ENCODE data around the gene C9orf43.
"Not testable (repeated sequence)": the region's sequence is repeated elsewhere in the genome, so short reads cannot be mapped to it uniquely, and the experiment has no call there.

C9orf43 gene

GRCh38 chr9:113391917-113392316, 18.6 kb upstream of the C9orf43 start:
- Mint-ChIP-seq H3K4me3 (no peak overlapping the region), H3K27ac (no peak overlapping the region), H3K27me3 (no peaks in the 10 kb centered on the region), H3K4me1 (no peaks in the 10 kb centered on the region), H3K36me3 (ENCODE audit: low read depth) (peaks cover 5% of the 10 kb centered on the region), H3K9me3 (no peaks in the 10 kb centered on the region)
- no peak for ATAC-seq
- no peak for DNase-seq

DNA sequence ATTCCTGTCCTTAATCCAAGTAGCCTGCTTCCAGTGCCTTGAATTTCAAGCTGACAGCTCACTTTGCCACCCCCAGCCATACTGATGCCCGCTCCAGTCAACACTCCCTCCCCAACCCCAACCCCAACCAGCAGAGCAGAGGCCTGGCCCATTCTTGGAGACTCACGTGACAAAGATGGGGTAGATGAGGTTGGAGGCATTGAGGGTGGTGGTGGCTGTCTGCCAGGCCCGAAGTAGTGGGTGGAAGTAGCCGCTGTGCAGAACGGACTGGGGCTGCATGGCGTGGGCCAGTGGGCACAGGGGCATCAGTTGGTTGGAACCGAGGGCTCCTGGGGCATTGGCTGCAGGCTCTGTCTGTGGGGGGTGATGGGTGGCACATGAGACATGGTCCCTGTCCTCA, 17.3 kb upstream of the C9orf43 start:
- Mint-ChIP-seq H3K4me3 (no peak overlapping the region), H3K27ac (no peak overlapping the region), H3K27me3 (no peaks in the 10 kb centered on the region), H3K4me1 (no peaks in the 10 kb centered on the region), H3K9me3 (no peaks in the 10 kb centered on the region), H3K36me3 (ENCODE audit: low read depth) (peaks cover 3% of the 10 kb centered on the region)
- DNase-seq = no peak
- ATAC-seq = no peak

DNA sequence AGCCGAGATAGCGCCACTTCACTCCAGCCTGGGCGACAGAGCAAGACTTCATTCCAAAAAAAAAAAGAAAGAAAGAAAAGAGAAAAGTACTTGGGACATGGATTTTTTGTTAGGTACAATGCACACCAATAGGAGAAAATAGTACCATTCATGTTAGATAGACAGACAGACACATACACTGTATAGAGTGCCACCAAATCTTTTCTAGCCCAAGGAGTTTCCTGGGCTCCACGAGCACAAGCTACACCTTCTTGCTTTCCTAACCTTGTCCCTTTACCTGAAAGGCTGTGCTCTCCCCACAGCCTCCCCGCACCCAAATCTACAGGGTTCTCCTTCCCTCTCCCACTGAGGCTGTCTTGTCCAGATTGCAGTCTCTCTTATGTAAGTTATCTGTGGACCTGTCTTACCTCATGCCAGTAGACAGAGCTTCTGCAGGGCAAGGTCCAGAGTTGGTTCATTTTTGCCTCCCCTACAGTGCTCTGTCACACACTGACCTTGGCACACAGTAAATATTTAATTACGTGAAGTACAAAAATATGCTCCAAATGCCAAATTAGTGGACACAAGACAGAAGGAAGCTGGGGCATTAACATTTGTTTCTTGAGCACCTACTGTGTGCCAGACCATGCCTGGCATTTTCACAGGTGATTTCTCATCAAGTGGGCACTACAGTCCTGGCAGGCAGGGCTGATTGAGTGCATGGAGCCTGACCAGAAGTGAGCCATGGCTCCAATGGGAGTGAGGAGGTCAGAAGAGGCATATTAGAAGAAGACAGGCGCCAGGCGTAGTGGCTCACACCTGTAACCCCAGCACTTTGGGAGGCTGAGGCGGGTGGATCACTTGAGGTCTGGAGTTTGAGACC, 15.3 kb upstream of the C9orf43 start:
- Mint-ChIP-seq H3K9me3 (no peaks in the 10 kb centered on the region), H3K27ac (no peak overlapping the region), H3K36me3 (ENCODE audit: low read depth) (peaks cover 3% of the 10 kb centered on the region), H3K4me3 (no peak overlapping the region), H3K27me3 (no peaks in the 10 kb centered on the region), H3K4me1 (peaks cover 13% of the 10 kb centered on the region)
- ATAC-seq (no peak), DNase-seq (no peak)

DNA sequence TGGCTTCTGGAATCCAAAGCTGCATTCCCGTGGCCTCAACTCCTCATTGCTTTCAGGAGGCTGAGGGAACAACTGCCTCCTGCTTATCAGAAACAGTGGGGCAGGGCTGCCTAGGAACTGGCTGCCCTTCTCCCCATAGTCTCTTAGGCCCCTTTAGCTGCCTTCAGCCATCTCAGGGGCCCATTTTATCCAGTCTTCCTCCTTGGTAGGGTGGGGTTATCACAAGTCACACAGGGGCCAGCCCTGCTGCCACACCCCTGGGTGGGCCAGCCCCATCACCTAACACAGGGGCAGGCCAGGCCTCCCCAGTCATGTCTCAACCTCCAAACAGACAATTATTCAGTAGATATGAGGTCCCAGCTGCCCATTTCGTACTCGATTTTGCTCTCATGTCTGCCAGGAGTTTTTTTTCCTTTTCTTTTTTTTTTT, 13.3 kb upstream of the C9orf43 start:
- Mint-ChIP-seq H3K36me3 (ENCODE audit: low read depth) (peaks cover 3% of the 10 kb centered on the region), H3K4me3 (no peak overlapping the region), H3K27ac (no peak overlapping the region), H3K9me3 (no peaks in the 10 kb centered on the region), H3K4me1 (peaks cover 21% of the 10 kb centered on the region), H3K27me3 (no peaks in the 10 kb centered on the region)
- ATAC-seq (no peak), DNase-seq (no peak)

DNA sequence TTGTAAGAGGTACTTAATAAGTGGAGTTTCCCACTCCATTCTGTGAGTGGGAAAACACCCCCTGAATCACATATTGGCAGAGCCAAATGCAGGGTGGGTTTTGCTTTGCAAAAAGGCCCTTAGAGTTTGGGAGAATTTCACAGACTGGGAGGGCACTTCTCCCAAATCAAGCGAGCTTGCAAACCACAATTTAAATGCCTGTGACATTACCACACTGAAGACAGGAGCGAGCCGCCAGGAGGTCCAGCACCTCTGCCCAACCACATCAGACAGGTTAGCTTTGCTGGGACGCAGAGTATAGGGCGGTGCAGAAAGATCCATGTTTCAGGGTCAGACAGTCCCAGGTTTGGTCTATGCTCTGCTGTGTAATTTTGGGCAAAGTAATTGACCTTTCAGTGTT, 11.8 kb upstream of the C9orf43 start:
- H3K9me3 Mint-ChIP-seq = no peaks in the 10 kb centered on the region
- no peak overlapping the region for H3K4me3 Mint-ChIP-seq
- H3K27ac Mint-ChIP-seq = no peak overlapping the region

GRCh38 chr9:113399646-113400200, 10.8 kb upstream of the C9orf43 start:
- Mint-ChIP-seq H3K27me3 (no peaks in the 10 kb centered on the region), H3K27ac (peak overlapping the region; percentile 31), H3K4me3 (peak overlapping the region; percentile 89), H3K36me3 (ENCODE audit: low read depth) (no peaks in the 10 kb centered on the region), H3K9me3 (no peaks in the 10 kb centered on the region), H3K4me1 (peaks cover 21% of the 10 kb centered on the region)
- ATAC-seq (no peak), DNase-seq (no peak)

More for the DNA sequence above, 11.8 kb upstream of the C9orf43 start:
- Mint-ChIP-seq H3K27me3 (no peaks in the 10 kb centered on the region), H3K4me1 (peaks cover 21% of the 10 kb centered on the region), H3K36me3 (ENCODE audit: low read depth) (no peaks in the 10 kb centered on the region)
- ATAC-seq (no peak), DNase-seq (no peak)

- peak; percentile 100 for DNase-seq
- no peaks in the 10 kb centered on the region for H3K36me3 Mint-ChIP-seq (ENCODE audit: low read depth)
Measured at GRCh38 chr9:113401027-113401792, 9.3 kb upstream of the C9orf43 start, which contains the start of gene ALAD. Gene ALAD, minus strand, starts transcription at chr9:113401284. Its CDS starts 7,725 bp downstream, at chr9:113393559.

GRCh38 chr9:113403646-113404045, 6.9 kb upstream of the C9orf43 start:
- Mint-ChIP-seq H3K27ac (no peak overlapping the region), H3K9me3 (no peaks in the 10 kb centered on the region)

More at GRCh38 chr9:113401027-113401792, 9.3 kb upstream of the C9orf43 start, which contains the start of gene ALAD:
- Mint-ChIP-seq H3K27me3 (no peaks in the 10 kb centered on the region), H3K4me3 (peak within 1 kb of the TSS; percentile 89), H3K27ac (peak within 1 kb of the TSS; percentile 81), H3K9me3 (no peaks in the 10 kb centered on the region), H3K4me1 (peaks cover 21% of the 10 kb centered on the region)
- ATAC-seq = peak; percentile 98

GRCh38 chr9:113406353-113406752, 4.2 kb upstream of the C9orf43 start:
- not testable (repeated sequence) for H3K27me3 Mint-ChIP-seq, H3K27ac Mint-ChIP-seq, ATAC-seq, DNase-seq, H3K4me3 Mint-ChIP-seq, H3K9me3 Mint-ChIP-seq
- Mint-ChIP-seq H3K36me3 (ENCODE audit: low read depth) (peaks cover 37% of the 10 kb centered on the region), H3K4me1 (peaks cover 44% of the 10 kb centered on the region)

More at GRCh38 chr9:113403646-113404045, 6.9 kb upstream of the C9orf43 start:
- Mint-ChIP-seq H3K4me3 (no peak overlapping the region), H3K36me3 (ENCODE audit: low read depth) (peaks cover 17% of the 10 kb centered on the region), H3K4me1 (peaks cover 40% of the 10 kb centered on the region), H3K27me3 (no peaks in the 10 kb centered on the region)
- no peak for ATAC-seq
- DNase-seq = no peak

DNA sequence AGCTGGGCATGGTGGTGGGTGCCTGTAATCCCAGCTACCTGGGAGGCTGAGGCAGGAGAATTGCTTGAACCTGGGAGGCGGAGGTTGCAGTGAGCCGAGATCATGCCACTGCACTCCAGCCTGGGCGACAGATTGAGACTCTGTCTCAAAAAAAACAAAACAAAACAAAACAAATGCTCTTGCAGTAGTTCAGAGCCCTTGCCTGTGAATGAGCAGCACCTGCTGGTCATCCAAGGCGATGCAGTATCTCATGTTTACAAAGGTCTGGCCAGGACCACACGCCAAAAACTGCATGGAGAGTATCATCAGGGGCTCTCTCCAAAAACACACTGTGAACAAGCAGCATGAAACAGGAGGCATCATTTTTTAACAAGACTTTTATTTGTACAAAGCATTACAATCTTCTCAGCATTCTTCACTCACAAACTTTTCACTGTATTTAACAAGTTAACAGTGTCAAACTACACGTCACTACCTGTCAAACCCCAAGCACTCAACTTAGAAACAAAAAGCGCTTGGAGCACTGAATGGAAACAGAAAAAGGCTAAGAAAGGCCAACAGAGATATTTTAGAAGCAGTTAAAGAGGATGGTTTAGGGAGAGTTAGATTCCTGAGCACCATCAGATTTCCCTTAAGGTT, 3.6 kb upstream of the C9orf43 start:
- H3K27me3 Mint-ChIP-seq, ATAC-seq, H3K9me3 Mint-ChIP-seq: not testable (repeated sequence)
- H3K4me3 Mint-ChIP-seq = peak overlapping the region; percentile 22
- peaks cover 42% of the 10 kb centered on the region for H3K4me1 Mint-ChIP-seq
- peak; percentile 46 for DNase-seq
- H3K27ac Mint-ChIP-seq = peak overlapping the region; percentile 100
- peaks cover 37% of the 10 kb centered on the region for H3K36me3 Mint-ChIP-seq (ENCODE audit: low read depth)

DNA sequence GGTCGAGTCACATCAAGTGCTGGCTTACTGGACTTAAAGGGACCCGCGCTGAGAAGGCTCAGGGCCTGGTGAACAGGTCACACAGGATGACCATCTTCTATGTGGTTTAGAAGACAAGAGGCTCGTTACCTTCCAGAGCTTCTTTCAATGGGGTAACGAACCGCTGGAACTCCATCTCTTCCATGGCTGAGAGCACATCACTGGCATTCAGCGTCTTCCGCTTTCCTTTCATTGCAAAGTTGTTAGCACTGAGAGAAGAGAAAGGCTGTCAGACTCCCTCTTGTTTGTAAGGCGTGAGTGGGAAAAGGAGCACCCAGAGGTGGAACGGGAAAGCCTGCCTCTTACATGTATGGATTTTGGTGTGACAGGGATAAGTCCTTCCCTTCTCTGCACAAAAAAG, 1.1 kb upstream of the C9orf43 start:
- ATAC-seq (no peak), DNase-seq (no peak)
- H3K4me3 Mint-ChIP-seq = peak overlapping the region; percentile 95
- peaks cover 45% of the 10 kb centered on the region for H3K4me1 Mint-ChIP-seq
- peak overlapping the region; percentile 100 for H3K27ac Mint-ChIP-seq
- peaks cover 3% of the 10 kb centered on the region for H3K27me3 Mint-ChIP-seq
- H3K36me3 Mint-ChIP-seq (ENCODE audit: low read depth) = peaks cover 37% of the 10 kb centered on the region
- no peaks in the 10 kb centered on the region for H3K9me3 Mint-ChIP-seq

DNA sequence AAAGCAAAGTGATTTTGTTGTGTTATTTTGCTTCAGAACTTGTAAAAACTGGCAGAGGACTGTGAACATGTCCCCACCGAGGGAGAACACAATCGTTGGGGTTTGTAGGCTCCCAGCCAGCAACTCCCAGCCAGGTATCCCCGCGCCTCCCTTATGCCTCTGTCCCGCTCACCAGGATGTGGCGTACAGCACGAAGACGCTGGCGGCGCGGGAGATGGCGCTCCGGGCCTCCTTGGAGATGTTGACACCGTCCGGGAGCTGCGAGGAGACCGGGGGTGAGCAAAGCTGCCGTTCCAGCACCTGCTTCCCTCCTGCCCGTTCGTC, 702 bp upstream of the C9orf43 start:
- H3K4me3 Mint-ChIP-seq = peak overlapping the region; percentile 95
- peaks cover 37% of the 10 kb centered on the region for H3K36me3 Mint-ChIP-seq (ENCODE audit: low read depth)
- peaks cover 3% of the 10 kb centered on the region for H3K27me3 Mint-ChIP-seq
- DNase-seq (no peak), ATAC-seq (peak; percentile 1)
- no peaks in the 10 kb centered on the region for H3K9me3 Mint-ChIP-seq
- peaks cover 45% of the 10 kb centered on the region for H3K4me1 Mint-ChIP-seq
- peak overlapping the region; percentile 100 for H3K27ac Mint-ChIP-seq

GRCh38 chr9:113416149-113416721, 5.7 kb downstream of the C9orf43 start:
- H3K27me3 Mint-ChIP-seq = no peaks in the 10 kb centered on the region
- no peaks in the 10 kb centered on the region for H3K9me3 Mint-ChIP-seq
- DNase-seq (no peak), ATAC-seq (no peak)
- peaks cover 7% of the 10 kb centered on the region for H3K4me1 Mint-ChIP-seq
- H3K27ac Mint-ChIP-seq = no peak overlapping the region
- no peak overlapping the region for H3K4me3 Mint-ChIP-seq
- no peaks in the 10 kb centered on the region for H3K36me3 Mint-ChIP-seq (ENCODE audit: low read depth)

- Mint-ChIP-seq H3K4me1 (no peaks in the 10 kb centered on the region), H3K4me3 (no peak overlapping the region), H3K27ac (no peak overlapping the region), H3K27me3 (no peaks in the 10 kb centered on the region), H3K9me3 (no peaks in the 10 kb centered on the region), H3K36me3 (ENCODE audit: low read depth) (no peaks in the 10 kb centered on the region)
- ATAC-seq (no peak), DNase-seq (no peak)
Measured at GRCh38 chr9:113417370-113417769, 6.8 kb downstream of the C9orf43 start.
